Hematopoietic multipotent progenitor cell treated with erythropoietin and hydrocortisone succinate and interleukin-3 and kit ligand, for 6 days (in vitro differentiated cells): Measurements from ENCODE around the gene KIRREL3.

Source experiments
- DNase-seq: peaks from one replicate; pipeline ENCODE4 v3.0.0-alpha.2; 2015

Gene KIRREL3

GRCh38 chr11:126700768-126701519 lies 299.6 kb downstream of the KIRREL3 start:
- DNase-seq = no peak

DNA sequence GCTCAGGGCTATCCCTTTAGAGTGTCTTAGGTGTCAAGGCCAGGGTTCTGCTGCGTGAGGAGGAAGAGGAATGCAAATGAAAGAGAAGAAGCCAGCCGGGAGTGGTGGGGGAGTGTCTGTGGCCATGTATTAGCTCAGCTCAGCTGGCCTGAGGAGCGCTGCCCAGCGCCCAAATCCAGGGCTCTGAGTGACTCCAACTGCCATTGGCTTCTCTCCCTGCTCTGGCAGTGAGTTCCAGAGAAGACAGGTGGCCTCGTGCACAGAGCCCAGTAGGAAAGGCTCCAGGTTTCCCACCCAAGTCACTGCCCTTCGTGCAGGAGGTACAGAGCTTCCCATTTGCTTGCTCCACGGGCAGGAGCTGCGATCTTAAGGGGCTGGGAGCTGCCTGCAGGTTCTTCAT lies 302.0 kb downstream of the KIRREL3 start:
- no peak for DNase-seq

DNA sequence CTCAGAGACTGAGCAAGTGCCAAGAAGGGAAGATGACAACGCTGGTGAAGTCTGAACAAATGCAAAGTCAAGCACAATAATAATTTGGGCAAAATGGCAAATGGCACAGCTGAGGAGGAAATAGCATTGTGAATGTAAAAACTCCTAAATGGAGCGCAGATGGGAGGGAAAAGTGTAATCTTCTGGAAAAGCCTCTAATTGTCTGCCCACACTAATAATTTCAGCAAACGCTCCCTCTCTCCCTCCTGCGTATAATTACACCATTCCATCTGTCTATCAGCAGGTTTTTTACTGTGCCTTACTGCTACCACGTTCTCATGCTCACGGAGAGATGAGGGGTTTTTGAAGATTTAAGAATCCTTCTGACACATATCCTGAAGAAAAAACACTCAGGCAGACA lies 302.6 kb downstream of the KIRREL3 start:
- no peak for DNase-seq

GRCh38 chr11:126696982-126697381 lies 303.6 kb downstream of the KIRREL3 start:
- DNase-seq = no peak

GRCh38 chr11:126695293-126695692 lies 305.3 kb downstream of the KIRREL3 start:
- no peak for DNase-seq

DNA sequence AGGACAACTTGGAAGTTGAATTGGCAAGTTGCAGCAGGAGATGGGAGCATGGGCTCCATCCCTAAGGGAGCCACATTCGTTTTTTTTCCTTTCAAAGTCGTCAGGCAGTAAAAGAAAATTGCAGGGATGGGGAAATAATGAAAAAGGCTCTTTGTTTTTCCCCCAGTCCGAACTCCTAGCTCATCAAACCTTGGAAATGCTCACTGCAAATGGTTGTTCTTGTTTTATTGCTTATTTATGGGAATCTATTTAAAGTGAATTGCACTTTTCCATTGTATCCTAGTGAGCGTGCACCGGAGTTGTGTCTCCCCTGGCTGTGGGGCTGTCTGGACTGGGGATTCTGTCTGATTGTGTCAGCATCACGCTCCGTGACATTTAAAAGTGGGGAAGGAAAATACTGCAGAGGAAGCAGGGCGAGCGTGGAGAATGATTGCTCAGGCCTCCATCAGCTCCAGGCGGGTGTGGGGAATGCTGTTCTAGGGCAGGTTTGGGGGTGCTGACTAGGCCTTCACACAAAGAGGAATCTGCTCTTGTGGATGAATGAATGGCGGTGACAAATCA lies 306.4 kb downstream of the KIRREL3 start:
- no peak for DNase-seq

GRCh38 chr11:126687477-126687876 lies 313.1 kb downstream of the KIRREL3 start:
- DNase-seq = no peak

DNA sequence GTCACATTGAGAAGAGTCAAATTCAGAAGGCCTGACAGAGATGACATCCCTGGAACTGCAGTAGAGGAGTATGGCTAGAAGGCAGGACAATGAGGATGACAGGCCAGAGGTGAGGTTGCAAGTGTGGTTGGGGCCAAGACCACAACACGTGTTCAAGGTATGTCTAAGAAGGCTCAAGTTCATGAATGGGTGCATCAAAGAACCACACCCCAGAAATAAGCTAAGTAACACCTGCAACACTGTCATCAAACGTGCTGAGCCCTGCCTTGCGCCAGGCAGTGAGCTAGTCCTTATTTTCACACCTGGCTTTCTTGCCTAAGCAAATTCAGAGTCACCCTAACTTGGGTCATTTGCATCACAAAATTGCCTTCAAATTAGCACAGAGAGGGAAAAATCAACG lies 313.6 kb downstream of the KIRREL3 start:
- no peak for DNase-seq

DNA sequence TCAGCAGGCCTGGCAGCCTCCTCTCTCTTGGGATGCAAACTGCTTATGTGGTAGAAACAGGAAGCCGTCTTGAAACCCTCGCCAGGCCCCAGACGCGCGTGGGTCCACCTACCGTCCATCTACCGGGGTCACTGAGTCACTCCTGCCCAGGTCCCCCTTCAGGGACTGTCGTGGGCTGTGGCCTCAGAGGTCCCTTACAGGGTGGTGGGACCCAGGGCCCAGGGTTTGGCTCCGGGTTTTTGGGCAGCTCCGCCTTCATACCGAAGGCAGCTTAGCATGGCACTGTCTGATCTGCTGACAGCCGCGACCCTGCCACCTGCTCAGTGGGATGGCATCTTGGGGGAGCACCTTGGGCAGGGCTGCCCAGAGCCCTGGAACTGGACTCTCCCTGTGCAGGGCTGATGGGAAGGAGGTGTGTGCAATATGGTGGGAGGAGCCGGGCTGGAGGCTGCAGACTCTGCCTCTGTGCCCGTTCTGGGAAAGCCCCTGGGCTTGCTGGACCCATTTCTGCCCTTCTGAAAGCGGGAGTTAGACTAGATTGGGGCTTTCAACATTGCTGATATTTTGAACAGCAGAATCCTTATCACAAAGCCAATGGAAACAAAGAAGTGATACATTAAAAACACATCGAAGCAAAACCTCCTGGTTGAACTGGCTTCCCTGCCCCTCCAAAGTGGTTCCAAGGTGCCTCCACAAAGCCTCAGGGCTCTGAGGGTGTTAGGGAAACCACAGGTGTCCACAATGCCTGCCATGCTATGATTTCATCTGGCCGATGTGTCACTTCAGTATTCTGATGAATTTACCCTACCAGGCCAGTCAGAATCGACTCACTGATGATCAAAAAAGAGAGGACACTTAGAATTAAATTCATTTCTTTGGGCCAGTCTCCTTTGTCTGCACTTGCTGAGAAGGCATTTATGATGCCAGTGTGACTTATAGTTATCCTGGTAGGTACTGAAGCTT lies 316.5 kb downstream of the KIRREL3 start:
- no peak for DNase-seq

DNA sequence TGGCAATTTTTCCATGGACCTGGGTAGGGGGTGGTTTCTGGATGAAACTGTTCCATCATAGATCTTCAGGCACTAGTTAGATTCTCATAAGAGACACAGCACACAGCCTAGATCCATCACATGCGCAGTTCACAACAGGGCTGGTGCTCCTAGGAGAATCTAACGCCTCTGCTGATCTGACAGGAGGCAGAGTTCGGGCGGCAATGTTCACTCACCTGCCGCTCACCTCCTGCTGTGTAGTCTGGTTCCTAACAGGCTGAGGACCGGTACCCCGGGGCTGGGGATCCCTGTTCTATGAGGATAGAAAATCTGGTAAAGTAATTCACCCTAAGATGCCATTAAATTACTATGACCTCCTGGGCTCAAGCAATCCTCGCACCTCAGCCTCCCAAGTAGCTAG lies 318.0 kb downstream of the KIRREL3 start:
- no peak for DNase-seq

- no peak for DNase-seq
These were observed 319.9 kb downstream of the KIRREL3 start for GRCh38 chr11:126680700-126681099.

DNA sequence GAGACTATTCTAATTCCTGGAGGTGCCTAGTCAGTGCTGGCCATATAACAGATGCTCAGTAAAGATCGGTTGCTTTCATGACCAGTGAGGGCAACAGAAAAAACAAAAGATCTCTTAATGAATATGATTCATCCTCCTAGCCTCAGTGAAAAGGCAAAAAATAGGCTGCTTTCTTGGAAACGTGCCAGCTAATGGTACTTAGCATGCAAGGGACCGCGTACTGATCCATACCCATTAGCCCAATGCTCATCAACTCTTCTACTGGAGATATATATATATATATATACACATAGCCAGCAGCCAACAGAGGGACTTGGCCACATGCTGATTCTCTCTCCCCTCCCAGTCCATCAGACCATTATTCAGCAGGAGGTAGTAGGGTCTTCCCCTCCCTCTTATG lies 320.4 kb downstream of the KIRREL3 start:
- no peak for DNase-seq

- no peak for DNase-seq
These were observed 321.5 kb downstream of the KIRREL3 start for GRCh38 chr11:126679033-126679432.

DNA sequence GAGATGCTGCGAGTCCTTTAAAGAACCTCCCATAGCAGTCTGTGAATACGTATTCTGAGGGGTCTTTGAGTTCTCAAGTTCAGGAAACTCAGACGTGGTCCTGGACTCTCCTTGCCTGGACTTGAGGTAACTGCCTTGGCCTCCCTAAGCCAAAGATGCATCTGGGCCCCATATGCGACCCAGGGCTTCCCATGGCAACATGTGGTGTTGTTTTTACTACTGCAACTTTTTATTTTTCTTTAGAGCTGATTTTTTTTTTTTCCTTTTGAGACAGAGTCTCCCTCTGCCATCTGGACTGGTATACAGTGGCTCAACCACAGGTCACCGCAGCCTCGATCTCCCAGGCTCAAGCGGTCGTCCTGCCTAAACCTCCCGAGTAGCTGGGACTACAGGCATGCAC lies 324.0 kb downstream of the KIRREL3 start:
- DNase-seq = no peak

DNA sequence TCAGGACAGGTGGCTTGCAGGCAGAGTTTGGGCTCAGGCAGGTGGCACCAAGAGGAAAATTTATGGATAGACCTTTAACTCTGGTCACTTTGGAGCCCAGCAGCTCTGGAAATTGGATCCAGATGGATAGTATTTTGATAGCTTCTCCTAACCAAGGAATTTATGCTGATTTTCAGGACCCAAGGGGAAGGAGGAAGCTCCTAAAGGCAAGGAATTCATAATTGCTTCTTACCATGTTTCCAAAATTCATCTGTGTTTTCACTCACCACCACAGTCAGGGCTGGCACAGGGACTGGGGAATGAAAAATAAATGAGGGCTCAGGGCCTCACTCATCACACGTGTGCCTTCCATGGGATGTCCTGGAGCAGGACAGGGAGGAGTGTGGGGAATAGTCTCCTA lies 327.3 kb downstream of the KIRREL3 start:
- no peak for DNase-seq

DNA sequence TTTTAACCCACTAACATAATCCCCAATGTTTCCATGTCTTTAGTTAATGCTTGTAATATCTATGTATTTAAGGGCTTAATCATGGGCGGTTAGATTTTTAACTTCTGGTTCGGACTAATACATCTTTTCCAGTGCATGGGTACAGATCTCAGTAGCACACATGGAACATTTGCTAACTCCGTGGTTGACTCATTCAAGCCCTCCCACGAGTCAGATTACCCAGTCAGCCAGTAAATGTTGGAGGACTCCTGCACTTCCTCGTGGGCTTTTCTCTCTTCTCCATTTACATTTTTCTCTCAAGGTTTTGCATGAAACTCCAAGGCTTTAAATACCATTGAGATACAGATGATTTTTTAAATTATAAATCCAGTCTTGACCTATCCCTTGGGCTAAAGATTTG lies 331.2 kb downstream of the KIRREL3 start:
- no peak for DNase-seq

- DNase-seq = no peak
These were observed 335.9 kb downstream of the KIRREL3 start for GRCh38 chr11:126664643-126665042.

- DNase-seq = no peak
These were observed 336.6 kb downstream of the KIRREL3 start for GRCh38 chr11:126663749-126664592.

- no peak for DNase-seq
These were observed 338.4 kb downstream of the KIRREL3 start for GRCh38 chr11:126662035-126662790.

- DNase-seq = no peak
These were observed 339.7 kb downstream of the KIRREL3 start for GRCh38 chr11:126660761-126661425.

DNA sequence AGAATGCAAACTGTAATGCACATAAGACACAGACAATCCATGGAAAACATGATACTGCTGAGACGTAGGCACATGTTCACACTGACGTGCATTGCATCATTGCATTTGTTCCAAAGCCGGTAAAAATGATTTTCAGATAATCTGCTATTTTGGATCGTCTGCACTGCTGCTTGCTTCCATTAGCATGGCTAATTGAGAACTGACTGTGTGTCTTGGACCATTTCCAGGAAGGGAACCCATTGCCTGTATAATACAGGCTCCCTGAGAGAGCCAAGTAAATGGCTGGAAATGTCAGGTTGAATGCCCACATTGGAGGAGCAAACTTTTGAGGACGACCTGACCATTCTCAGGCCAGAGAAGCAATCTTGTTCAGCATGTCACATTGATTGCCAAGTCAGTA lies 340.2 kb downstream of the KIRREL3 start:
- DNase-seq = no peak
